ENCODE measurements around the gene LRRC37A2.
"Not testable (repeated sequence)": the region's sequence is repeated elsewhere in the genome, so short reads cannot be mapped to it uniquely, and the experiment has no call there.

GRCh38 chr17:46598344-46598931 lies 86.2 kb downstream of the LRRC37A2 start:
- not testable (repeated sequence) for TF ChIP-seq POLR2AphosphoS5 (IDR thresholded peaks at IDR 0.05; ENCODE audit: borderline replicate concordance, low read depth, low read length); EZH2 (IDR thresholded peaks at IDR 0.05)
